ENCODE data around the gene CA5B. TPM values are rescaled to one million over a fixed set of nuclear protein-coding genes. Genes with fewer than 3 reads are reported as not detected.

CA5B gene
- total RNA-seq, 2 donors from 2014 or later, result 29.1 to 32.1 TPM

DNA sequence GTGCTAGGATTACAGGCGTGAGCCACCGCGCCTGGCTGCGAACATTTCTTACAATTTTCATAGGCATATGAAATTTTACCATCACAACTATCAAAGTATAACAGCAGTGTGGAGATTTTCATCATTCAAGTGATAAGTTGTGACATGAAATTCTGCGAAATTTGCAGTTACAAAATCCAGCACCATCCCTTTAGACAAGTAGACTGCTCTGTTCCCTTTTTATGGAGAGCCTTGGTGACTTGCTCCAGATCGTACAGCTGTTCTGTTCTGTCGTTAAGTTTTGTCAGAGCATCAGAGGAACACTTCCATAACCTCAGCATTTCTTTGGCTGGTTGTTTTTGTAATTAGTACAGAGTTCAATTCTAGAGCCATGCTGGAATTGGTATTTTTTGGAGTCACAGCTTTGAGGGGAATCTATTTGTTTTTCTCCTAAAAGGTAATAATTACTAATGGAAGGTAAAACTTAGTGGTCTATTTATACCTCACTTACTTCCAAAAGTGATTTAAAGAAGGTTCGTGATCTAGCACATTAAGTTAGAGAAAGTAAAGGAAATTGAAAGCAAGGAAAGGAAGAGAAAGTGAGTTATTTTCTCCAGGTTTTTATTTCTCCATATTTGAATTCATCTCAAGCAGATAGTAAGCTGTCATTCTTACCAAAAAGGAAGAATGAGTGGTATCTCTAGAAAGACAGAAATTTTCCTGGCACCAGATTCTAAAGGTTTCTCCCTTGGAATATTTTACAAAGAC is 74.3 kb downstream of the CA5B start:
- Histone ChIP-seq H3K4me1 (ENCODE audit: control insufficient read depth in 1 of 2, low read depth in 2 of 2) (no peaks in the 10 kb centered on the region), H3K9me3 (no peaks in the 10 kb centered on the region), H3K27ac (no peak overlapping the region), H3K27me3 (replicated peaks; ENCODE audit: insufficient read depth) (no peaks in the 10 kb centered on the region), H3K36me3 (peaks cover 5% of the 10 kb centered on the region), H3K4me3 (no peak overlapping the region)
- TF ChIP-seq, protein P1, sequence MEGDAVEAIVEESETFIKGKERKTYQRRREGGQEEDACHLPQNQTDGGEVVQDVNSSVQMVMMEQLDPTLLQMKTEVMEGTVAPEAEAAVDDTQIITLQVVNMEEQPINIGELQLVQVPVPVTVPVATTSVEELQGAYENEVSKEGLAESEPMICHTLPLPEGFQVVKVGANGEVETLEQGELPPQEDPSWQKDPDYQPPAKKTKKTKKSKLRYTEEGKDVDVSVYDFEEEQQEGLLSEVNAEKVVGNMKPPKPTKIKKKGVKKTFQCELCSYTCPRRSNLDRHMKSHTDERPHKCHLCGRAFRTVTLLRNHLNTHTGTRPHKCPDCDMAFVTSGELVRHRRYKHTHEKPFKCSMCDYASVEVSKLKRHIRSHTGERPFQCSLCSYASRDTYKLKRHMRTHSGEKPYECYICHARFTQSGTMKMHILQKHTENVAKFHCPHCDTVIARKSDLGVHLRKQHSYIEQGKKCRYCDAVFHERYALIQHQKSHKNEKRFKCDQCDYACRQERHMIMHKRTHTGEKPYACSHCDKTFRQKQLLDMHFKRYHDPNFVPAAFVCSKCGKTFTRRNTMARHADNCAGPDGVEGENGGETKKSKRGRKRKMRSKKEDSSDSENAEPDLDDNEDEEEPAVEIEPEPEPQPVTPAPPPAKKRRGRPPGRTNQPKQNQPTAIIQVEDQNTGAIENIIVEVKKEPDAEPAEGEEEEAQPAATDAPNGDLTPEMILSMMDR (IDR thresholded peaks at IDR 0.05), result no peak
- ATAC-seq (ENCODE audit: insufficient number of reproducible peaks, low FRiP score, low read depth), result no peak
- DNase-seq (ENCODE audit: low spot score), result no peak

DNA sequence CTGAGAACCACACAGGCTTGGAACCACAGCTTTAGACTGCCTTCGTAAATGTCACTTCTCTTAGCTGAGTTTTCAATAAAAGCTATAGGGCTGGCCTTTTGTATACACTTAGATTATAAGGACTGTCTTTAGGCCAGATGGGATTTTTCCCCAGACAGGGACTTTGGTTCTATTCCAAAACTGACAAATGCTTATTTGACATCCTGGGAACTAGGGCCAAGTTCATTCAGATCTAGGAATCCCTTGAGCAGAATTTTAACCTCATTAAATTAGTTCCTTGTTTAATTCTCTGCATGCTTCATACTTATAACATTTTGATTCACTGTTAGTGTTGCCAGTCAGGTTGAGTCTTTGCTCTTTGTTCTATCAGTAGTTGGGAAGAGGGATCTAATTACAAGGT is 75.3 kb downstream of the CA5B start:
- Histone ChIP-seq H3K36me3 (peaks cover 5% of the 10 kb centered on the region), H3K9me3 (no peaks in the 10 kb centered on the region), H3K4me3 (no peak overlapping the region), H3K4me1 (ENCODE audit: control insufficient read depth in 1 of 2, low read depth in 2 of 2) (no peaks in the 10 kb centered on the region), H3K27me3 (replicated peaks; ENCODE audit: insufficient read depth) (no peaks in the 10 kb centered on the region), H3K27ac (no peak overlapping the region)
- ATAC-seq (ENCODE audit: insufficient number of reproducible peaks, low FRiP score, low read depth) (no peak), DNase-seq (ENCODE audit: low spot score) (no peak)
- TF ChIP-seq, protein P1 (IDR thresholded peaks at IDR 0.05), result no peak

DNA sequence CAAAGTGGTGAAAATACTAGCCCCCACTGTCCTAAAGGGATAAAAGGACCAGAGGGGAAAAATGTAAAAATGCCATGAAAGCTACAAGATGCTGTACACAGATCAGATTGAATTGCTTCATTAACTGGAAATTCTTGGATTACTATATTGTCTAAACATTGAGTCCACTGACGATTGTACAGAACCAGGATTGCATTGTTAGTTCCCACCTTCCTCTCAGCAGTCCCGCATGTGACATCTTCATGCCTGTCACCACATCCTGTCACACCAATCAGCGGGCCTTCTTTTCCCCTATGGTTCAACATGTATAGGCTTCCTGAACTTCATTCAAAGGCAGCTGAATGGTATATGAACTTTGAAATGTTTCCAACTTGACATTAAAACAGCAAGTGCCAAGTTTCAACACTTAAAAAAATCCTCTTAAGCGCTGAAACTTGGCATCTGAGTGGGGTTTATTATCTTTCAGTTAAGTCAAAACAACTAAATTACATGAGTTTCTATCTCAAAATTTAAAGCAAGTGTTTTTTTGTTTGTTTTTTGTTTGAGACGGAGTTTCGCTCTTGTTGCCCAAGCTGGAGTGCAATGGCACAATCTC is 76.8 kb downstream of the CA5B start:
- Histone ChIP-seq H3K36me3 (peaks cover 5% of the 10 kb centered on the region), H3K27me3 (replicated peaks; ENCODE audit: insufficient read depth) (no peaks in the 10 kb centered on the region), H3K4me1 (ENCODE audit: control insufficient read depth in 1 of 2, low read depth in 2 of 2) (no peaks in the 10 kb centered on the region), H3K27ac (no peak overlapping the region), H3K4me3 (no peak overlapping the region), H3K9me3 (no peaks in the 10 kb centered on the region)
- DNase-seq (ENCODE audit: low spot score), result no peak
- TF ChIP-seq, protein P1 (IDR thresholded peaks at IDR 0.05), result no peak
- no peak for ATAC-seq (ENCODE audit: insufficient number of reproducible peaks, low FRiP score, low read depth)

DNA sequence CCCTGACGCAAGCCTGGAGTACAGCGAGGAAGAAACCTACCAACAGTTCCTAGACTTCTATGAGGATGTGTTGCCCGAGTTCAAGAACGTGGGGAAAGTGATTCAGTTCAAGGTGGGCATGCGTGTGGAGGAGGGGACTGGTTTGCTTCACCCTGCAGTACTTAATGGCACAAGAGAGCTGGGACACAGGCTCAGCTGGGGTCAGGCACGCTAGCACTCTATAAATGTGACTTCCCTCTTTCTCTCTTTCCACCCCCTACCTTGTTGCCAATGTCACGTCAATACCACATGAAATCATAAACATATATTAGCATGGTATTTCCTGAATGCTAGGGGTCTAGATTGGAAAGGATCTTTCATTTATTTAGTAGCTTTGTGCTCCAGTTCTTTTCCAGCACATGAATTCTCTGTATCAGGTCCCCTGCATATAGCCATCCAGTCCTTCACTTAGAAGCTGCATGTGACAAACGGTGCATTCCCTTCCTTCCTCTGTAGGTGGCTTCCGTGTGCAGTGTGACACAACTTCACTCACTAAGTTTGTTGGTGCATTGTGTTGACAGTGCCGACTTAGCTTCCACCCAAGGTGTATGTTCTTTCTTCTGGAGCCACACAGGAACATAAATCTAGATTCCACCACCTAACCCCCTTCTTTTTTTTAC is 77.8 kb downstream of the CA5B start:
- TF ChIP-seq, protein P1 (IDR thresholded peaks at IDR 0.05), result no peak
- no peak for DNase-seq (ENCODE audit: low spot score)
- no peak for ATAC-seq (ENCODE audit: insufficient number of reproducible peaks, low FRiP score, low read depth)
- no peaks in the 10 kb centered on the region for H3K4me1 ChIP-seq (ENCODE audit: control insufficient read depth in 1 of 2, low read depth in 2 of 2)
- H3K4me3 ChIP-seq, result no peak overlapping the region
- H3K27ac ChIP-seq, result no peak overlapping the region
- H3K27me3 ChIP-seq (replicated peaks; ENCODE audit: insufficient read depth), result no peaks in the 10 kb centered on the region
- H3K36me3 ChIP-seq, result peaks cover 9% of the 10 kb centered on the region
- H3K9me3 ChIP-seq, result no peaks in the 10 kb centered on the region

DNA sequence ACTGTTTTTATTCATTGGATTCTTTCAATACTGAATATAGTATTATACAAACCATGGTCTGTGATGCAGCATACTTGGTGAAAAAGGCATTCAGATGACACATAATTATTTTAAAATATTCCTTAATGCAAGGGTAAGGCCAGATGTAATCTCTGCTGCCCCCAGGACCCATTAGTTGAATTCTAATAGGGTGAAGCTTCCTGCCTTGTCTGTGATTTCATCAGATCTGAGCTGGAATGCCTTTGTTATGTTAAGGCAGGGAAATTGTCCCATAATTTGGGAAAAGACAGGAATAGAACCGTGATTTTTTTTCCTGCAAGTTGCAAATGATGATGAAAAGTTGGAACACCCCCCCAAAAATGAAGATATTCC is 78.4 kb downstream of the CA5B start:
- H3K27me3 ChIP-seq (replicated peaks; ENCODE audit: insufficient read depth), result no peaks in the 10 kb centered on the region
- ATAC-seq (ENCODE audit: insufficient number of reproducible peaks, low FRiP score, low read depth), result no peak
- peaks cover 11% of the 10 kb centered on the region for H3K36me3 ChIP-seq
- no peak overlapping the region for H3K4me3 ChIP-seq
- no peak overlapping the region for H3K27ac ChIP-seq
- TF ChIP-seq, protein P1 (IDR thresholded peaks at IDR 0.05), result no peak
- H3K9me3 ChIP-seq, result no peaks in the 10 kb centered on the region
- no peaks in the 10 kb centered on the region for H3K4me1 ChIP-seq (ENCODE audit: control insufficient read depth in 1 of 2, low read depth in 2 of 2)
- no peak for DNase-seq (ENCODE audit: low spot score)

Data from thoracic aorta (tissue), 2 donors.